MM.1S (cell line): ENCODE data around the gene KIF14.

Source experiments
- EZH2 ChIP-seq: fragments of 300-600 bp; sonication (generic); optimal IDR thresholded peaks from 2 replicates; pipeline ENCODE3; 2017; ENCODE audit warnings: low read depth, mild to moderate bottlenecking, antibody characterized with exemption, low read length, mixed read lengths
- TF ChIP-seq, protein P1 (sequence below): fragments of 300-600 bp; sonication (generic); IDR thresholded peaks from 2 replicates; pipeline ENCODE4 v1.5.1; 2016; ENCODE audit warnings: antibody characterized with exemption, low read length, mixed read lengths

GRCh38 chr1:200512191-200512590, 108.4 kb downstream of the KIF14 start:
- TF ChIP-seq, protein P1, sequence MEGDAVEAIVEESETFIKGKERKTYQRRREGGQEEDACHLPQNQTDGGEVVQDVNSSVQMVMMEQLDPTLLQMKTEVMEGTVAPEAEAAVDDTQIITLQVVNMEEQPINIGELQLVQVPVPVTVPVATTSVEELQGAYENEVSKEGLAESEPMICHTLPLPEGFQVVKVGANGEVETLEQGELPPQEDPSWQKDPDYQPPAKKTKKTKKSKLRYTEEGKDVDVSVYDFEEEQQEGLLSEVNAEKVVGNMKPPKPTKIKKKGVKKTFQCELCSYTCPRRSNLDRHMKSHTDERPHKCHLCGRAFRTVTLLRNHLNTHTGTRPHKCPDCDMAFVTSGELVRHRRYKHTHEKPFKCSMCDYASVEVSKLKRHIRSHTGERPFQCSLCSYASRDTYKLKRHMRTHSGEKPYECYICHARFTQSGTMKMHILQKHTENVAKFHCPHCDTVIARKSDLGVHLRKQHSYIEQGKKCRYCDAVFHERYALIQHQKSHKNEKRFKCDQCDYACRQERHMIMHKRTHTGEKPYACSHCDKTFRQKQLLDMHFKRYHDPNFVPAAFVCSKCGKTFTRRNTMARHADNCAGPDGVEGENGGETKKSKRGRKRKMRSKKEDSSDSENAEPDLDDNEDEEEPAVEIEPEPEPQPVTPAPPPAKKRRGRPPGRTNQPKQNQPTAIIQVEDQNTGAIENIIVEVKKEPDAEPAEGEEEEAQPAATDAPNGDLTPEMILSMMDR, result no peak
- TF ChIP-seq EZH2, result no peak
